Raji (cell line): ENCODE measurements around the gene KIAA1755.

ENCODE experiments used
- POLR2A ChIP-seq: IDR thresholded peaks from 2 replicates; pipeline ENCODE4 v1.6.1; 2011; ENCODE audit warnings: low read depth, low read length, control low read depth; ENCODE audit not compliant: insufficient read depth

The KIAA1755 gene

GRCh38 chr20:38255393-38255792 lies 5.1 kb downstream of the KIAA1755 start:
- no peak for TF ChIP-seq POLR2A

GRCh38 chr20:38253571-38253970 lies 7.0 kb downstream of the KIAA1755 start:
- TF ChIP-seq POLR2A: no peak

- TF ChIP-seq POLR2A: no peak
Measured at GRCh38 chr20:38252292-38253288, 7.9 kb downstream of the KIAA1755 start.

- no peak for TF ChIP-seq POLR2A
Measured at GRCh38 chr20:38250609-38251008, 9.9 kb downstream of the KIAA1755 start.

- no peak for TF ChIP-seq POLR2A
Measured at GRCh38 chr20:38249536-38250310, 10.8 kb downstream of the KIAA1755 start.

GRCh38 chr20:38248133-38248532 lies 12.4 kb downstream of the KIAA1755 start:
- no peak for TF ChIP-seq POLR2A

GRCh38 chr20:38247166-38247509 lies 13.4 kb downstream of the KIAA1755 start:
- no peak for TF ChIP-seq POLR2A

- no peak for TF ChIP-seq POLR2A
Measured at GRCh38 chr20:38246357-38247165, 14.0 kb downstream of the KIAA1755 start.

GRCh38 chr20:38245753-38246152 lies 14.8 kb downstream of the KIAA1755 start:
- no peak for TF ChIP-seq POLR2A

GRCh38 chr20:38243709-38244020 lies 16.9 kb downstream of the KIAA1755 start:
- no peak for TF ChIP-seq POLR2A

- no peak for TF ChIP-seq POLR2A
Measured at GRCh38 chr20:38242848-38243708, 17.5 kb downstream of the KIAA1755 start.

GRCh38 chr20:38241201-38241600 lies 19.3 kb downstream of the KIAA1755 start:
- TF ChIP-seq POLR2A: no peak

- TF ChIP-seq POLR2A: no peak
Measured at GRCh38 chr20:38239441-38239840, 21.1 kb downstream of the KIAA1755 start.

- TF ChIP-seq POLR2A: no peak
Measured at GRCh38 chr20:38238829-38239228, 21.7 kb downstream of the KIAA1755 start.

GRCh38 chr20:38237381-38237780 lies 23.2 kb downstream of the KIAA1755 start:
- no peak for TF ChIP-seq POLR2A

- no peak for TF ChIP-seq POLR2A
Measured at GRCh38 chr20:38231531-38232121, 28.9 kb downstream of the KIAA1755 start.
